Adipose tissue (tissue), 3 donors: ENCODE data around the gene IFI27L2. TPM values are rescaled to one million over a fixed set of nuclear protein-coding genes. Genes with fewer than 3 reads are reported as not detected.

ENCODE experiments used
- H3K27ac ChIP-seq: one replicate; pipeline ENCODE4 v1.5.1; 2013; ENCODE audit warnings: low read depth, low read length
- WGBS, 3 donors: extraction: QIAGEN DNeasy Blood & Tissue Kit; methylation state at CpG; one replicate each; pipeline ENCODE4 v1.1.7; 2013; 5-methylcytosine and 5-hydroxymethylcytosine counted together
- polyA plus RNA-seq, 3 donors: library from polyadenylated mRNA; stranded (reverse); fragments of 200-250 nt; gene quantifications; one replicate each; pipeline ENCODE4 v1.2.3, GENCODE V29; 2013
- donor health status: healthy with polysubstance abuse.
- donor health status: Bipolar disorder and iron deficiency.
- donor health status: healthy.

IFI27L2 gene
- polyA plus RNA-seq, 3 donors: 22.5 to 120 (median 48.8) TPM

GRCh38 chr14:94112513-94113063 lies 16.8 kb downstream of the IFI27L2 start:
- WGBS, 3 donors: 75 to 85% (median 77%) methylated on average over 6 of the region's 6 CpGs
- no peak overlapping the region for H3K27ac ChIP-seq

- H3K27ac ChIP-seq: peak overlapping the region; percentile 42
- 64 to 78% (median 67%) methylated on average over 20 of the region's 20 CpGs for WGBS, 3 donors
Observed at GRCh38 chr14:94111276-94112095, 17.9 kb downstream of the IFI27L2 start.

- 51 to 71% (median 51%) methylated on average over 14 of the region's 14 CpGs for WGBS, 3 donors
- peak within 1 kb of the TSS; percentile 42 for H3K27ac ChIP-seq
Observed at GRCh38 chr14:94110552-94111181, 18.7 kb downstream of the IFI27L2 start, which contains the start of gene IFI27. TSS of gene IFI27 (plus strand) at chr14:94110736.

GRCh38 chr14:94109915-94110250 lies 19.5 kb downstream of the IFI27L2 start:
- 94 to 99% (median 96%) methylated on average over 2 of the region's 2 CpGs for WGBS, 3 donors

GRCh38 chr14:94104731-94105130 lies 24.7 kb downstream of the IFI27L2 start:
- WGBS, 3 donors: 68 to 90% (median 72%) methylated on average over 10 of the region's 10 CpGs
- H3K27ac ChIP-seq: no peak overlapping the region

More at GRCh38 chr14:94109915-94110250, 19.5 kb downstream of the IFI27L2 start:
- no peak overlapping the region for H3K27ac ChIP-seq

- WGBS, 3 donors: 67 to 82% (median 74%) methylated on average over 7 of the region's 7 CpGs
Observed at GRCh38 chr14:94103554-94104150, 25.8 kb downstream of the IFI27L2 start.

GRCh38 chr14:94102768-94103482 lies 26.5 kb downstream of the IFI27L2 start:
- WGBS, 3 donors: 73 to 84% (median 81%) methylated on average over 8 of the region's 8 CpGs
- H3K27ac ChIP-seq: no peak overlapping the region

More at GRCh38 chr14:94103554-94104150, 25.8 kb downstream of the IFI27L2 start:
- no peak overlapping the region for H3K27ac ChIP-seq

- 83 to 98% (median 84%) methylated on average over 10 of the region's 10 CpGs for WGBS, 3 donors
Observed at GRCh38 chr14:94101748-94102147, 27.7 kb downstream of the IFI27L2 start.

GRCh38 chr14:94100847-94101246 lies 28.6 kb downstream of the IFI27L2 start:
- 49 to 91% (median 65%) methylated on average over 4 of the region's 4 CpGs for WGBS, 3 donors
- H3K27ac ChIP-seq: no peak overlapping the region

More at GRCh38 chr14:94101748-94102147, 27.7 kb downstream of the IFI27L2 start:
- no peak overlapping the region for H3K27ac ChIP-seq

GRCh38 chr14:94099006-94099405 lies 30.4 kb downstream of the IFI27L2 start:
- no peak overlapping the region for H3K27ac ChIP-seq
- WGBS, 3 donors: 67 to 100% (median 80%) methylated on average over 6 of the region's 6 CpGs

- no peak overlapping the region for H3K27ac ChIP-seq
- 58 to 66% (median 64%) methylated on average over 10 of the region's 10 CpGs for WGBS, 3 donors
Observed at GRCh38 chr14:94098326-94098992, 30.9 kb downstream of the IFI27L2 start.

GRCh38 chr14:94097091-94097490 lies 32.3 kb downstream of the IFI27L2 start:
- WGBS, 3 donors: 94 to 95% (median 94%) methylated on average over 4 of the region's 4 CpGs
- no peak overlapping the region for H3K27ac ChIP-seq

GRCh38 chr14:94093418-94093817 lies 36.0 kb downstream of the IFI27L2 start:
- no peak overlapping the region for H3K27ac ChIP-seq
- 94 to 100% (median 98%) methylated on average over 2 of the region's 2 CpGs for WGBS, 3 donors

- H3K27ac ChIP-seq: no peak overlapping the region
- 94 to 96% (median 95%) methylated on average over 4 of the region's 4 CpGs for WGBS, 3 donors
Observed at GRCh38 chr14:94089479-94089878, 39.9 kb downstream of the IFI27L2 start.

GRCh38 chr14:94088516-94088915 lies 40.9 kb downstream of the IFI27L2 start:
- H3K27ac ChIP-seq: no peak overlapping the region
- 84 to 94% (median 91%) methylated on average over 5 of the region's 5 CpGs for WGBS, 3 donors

GRCh38 chr14:94087891-94088290 lies 41.5 kb downstream of the IFI27L2 start:
- H3K27ac ChIP-seq: no peak overlapping the region
- 66 to 97% (median 68%) methylated on average over 4 of the region's 4 CpGs for WGBS, 3 donors

- 0 to 1% (median 1%) methylated on average over 19 of the region's 19 CpGs for WGBS, 3 donors
- no peak overlapping the region for H3K27ac ChIP-seq
Observed at GRCh38 chr14:94081386-94081820, 48.0 kb downstream of the IFI27L2 start.
